Bronchial epithelial cell (primary cell): ENCODE results near the gene BAHCC1. TPM values are rescaled to one million over a fixed set of nuclear protein-coding genes. Genes with fewer than 3 reads are reported as not detected.

ENCODE experiments used
- DNase-seq: peaks from one replicate; pipeline ENCODE4 v3.0.0-alpha.2; 2010; ENCODE audit warnings: low read depth
- FAIRE-seq: peaks from 2 replicates; lab custom pipeline; 2011; peaks lifted over from hg19 to GRCh38; lab: Jason Lieb, UNC
- H3K27me3 ChIP-seq: 2 replicates; pipeline ENCODE4 v1.5.1; 2011; ENCODE audit warnings: low read length; ENCODE audit not compliant: control insufficient read depth, insufficient read depth
- H3K36me3 ChIP-seq: 2 replicates; pipeline ENCODE4 v1.5.1; 2011; ENCODE audit warnings: low read length; ENCODE audit not compliant: control insufficient read depth, insufficient read depth
- H3K4me3 ChIP-seq: 2 replicates; pipeline ENCODE4 v1.5.1; 2011; ENCODE audit warnings: mild to moderate bottlenecking, low read depth, low read length, control low read depth
- CTCF ChIP-seq: IDR thresholded peaks from 2 replicates; pipeline ENCODE4 v1.5.1; 2011; ENCODE audit warnings: mild to moderate bottlenecking, moderate library complexity, low read length, control low read depth, inconsistent platforms; ENCODE audit not compliant: insufficient read depth, severe bottlenecking
- total RNA-seq: library from RNA; depleted of rRNA; stranded (reverse); fragments of >200 nt; gene quantifications from 2 replicates; pipeline ENCODE4 v1.2.1, GENCODE V29; 2014

The BAHCC1 gene
- total RNA-seq, 1 donor from 2014 or later = 0.79 TPM

- Histone ChIP-seq H3K4me3 (no peak overlapping the region), H3K27me3 (peaks cover 6% of the 10 kb centered on the region), H3K36me3 (no peaks in the 10 kb centered on the region)
- FAIRE-seq (no peak), DNase-seq (no peak)
- TF ChIP-seq CTCF = no peak
Measured at GRCh38 chr17:81380131-81380530, 15.1 kb upstream of the BAHCC1 start.

- FAIRE-seq (no peak), DNase-seq (no peak)
- Histone ChIP-seq H3K4me3 (no peak overlapping the region), H3K36me3 (no peaks in the 10 kb centered on the region), H3K27me3 (peaks cover 6% of the 10 kb centered on the region)
- no peak for TF ChIP-seq CTCF
Measured at GRCh38 chr17:81380666-81381518, 14.4 kb upstream of the BAHCC1 start.

- Histone ChIP-seq H3K27me3 (peaks cover 2% of the 10 kb centered on the region), H3K36me3 (no peaks in the 10 kb centered on the region), H3K4me3 (no peak overlapping the region)
- FAIRE-seq (no peak), DNase-seq (no peak)
- no peak for TF ChIP-seq CTCF
Measured at GRCh38 chr17:81381632-81382577, 13.4 kb upstream of the BAHCC1 start.

- no peak for TF ChIP-seq CTCF
- no peak for FAIRE-seq
- no peak overlapping the region for H3K4me3 ChIP-seq
Measured at GRCh38 chr17:81382851-81383250, 12.4 kb upstream of the BAHCC1 start.

GRCh38 chr17:81383504-81384421 is 11.5 kb upstream of the BAHCC1 start:
- no peak for TF ChIP-seq CTCF

More at GRCh38 chr17:81382851-81383250, 12.4 kb upstream of the BAHCC1 start:
- Histone ChIP-seq H3K27me3 (peaks cover 2% of the 10 kb centered on the region), H3K36me3 (no peaks in the 10 kb centered on the region)
- no peak for DNase-seq

More at GRCh38 chr17:81383504-81384421, 11.5 kb upstream of the BAHCC1 start:
- no peak overlapping the region for H3K4me3 ChIP-seq
- H3K36me3 ChIP-seq = no peaks in the 10 kb centered on the region
- DNase-seq (no peak), FAIRE-seq (no peak)
- peaks cover 2% of the 10 kb centered on the region for H3K27me3 ChIP-seq
